Endothelial cell of umbilical vein (primary cell): Measurements from ENCODE around the gene CERS6. TPM values are rescaled to one million over a fixed set of nuclear protein-coding genes. Genes with fewer than 3 reads are reported as not detected.

Experiments used
- BruUV-seq: library from RNA; stranded (reverse); fragments of 400-500 nt; replicated peaks from 2 replicates; lab custom pipeline; 2021; lab: Mats Ljungman, UMichigan
- CTCF ChIA-PET: fragments of 300-600, 350-600 bp; sonication (Branson Sonifier 250); formaldehyde crosslinking; loops from one replicate; lab custom pipeline; 2021; ENCODE audit warnings: antibody characterized with exemption, inconsistent platforms; lab: Charles Lee
- POLR2A ChIA-PET: fragments of 300-600, 350-600 bp; sonication (Branson Sonifier 250); formaldehyde crosslinking; loops from one replicate; lab custom pipeline; 2021; ENCODE audit warnings: antibody characterized with exemption, inconsistent platforms; lab: Charles Lee
- DNase-seq: peaks from one replicate; pipeline ENCODE4 v3.0.0-alpha.2; 2011; ENCODE audit warnings: low read depth, low spot score
- FAIRE-seq: peaks from 2 replicates; lab custom pipeline; 2011; peaks lifted over from hg19 to GRCh38; lab: Jason Lieb, UNC
- H2AFZ ChIP-seq: 2 replicates; pipeline ENCODE4 v1.6.0; 2012; ENCODE audit warnings: low read depth, low read length, control low read depth, inconsistent platforms
- H3K27ac ChIP-seq: 2 replicates; pipeline ENCODE4 v1.5.1; 2011; ENCODE audit warnings: low read depth, mild to moderate bottlenecking, control low read depth, low read length, moderate library complexity; ENCODE audit not compliant: insufficient read depth
- H3K27me3 ChIP-seq, 2 experiments: 2 replicates each; pipeline versions ENCODE4 v1.6.0 to v1.6.1; 2011; ENCODE audit warnings: low read length in 2 of 2, mixed read lengths in 1 of 2; ENCODE audit not compliant: control insufficient read depth in 2 of 2, insufficient read depth in 2 of 2
- H3K36me3 ChIP-seq, 2 experiments: 2 replicates in 1 of 2; 3 replicates in 1 of 2; pipeline ENCODE4 v1.5.1; 2011; ENCODE audit warnings: low read length in 2 of 2, mild to moderate bottlenecking in 1 of 2, moderate library complexity in 1 of 2; ENCODE audit not compliant: control insufficient read depth in 2 of 2, insufficient read depth in 2 of 2; ENCODE audit errors: extremely low read depth in 1 of 2
- H3K4me1 ChIP-seq: 3 replicates; pipeline ENCODE4 v1.5.1; 2011; ENCODE audit warnings: mild to moderate bottlenecking, low read length; ENCODE audit not compliant: control insufficient read depth, insufficient read depth; ENCODE audit errors: extremely low read depth
- H3K4me2 ChIP-seq: 2 replicates; pipeline ENCODE4 v1.6.1; 2011; ENCODE audit warnings: low read length, control low read depth, mixed read lengths; ENCODE audit not compliant: insufficient read depth
- H3K4me3 ChIP-seq, 3 experiments: fragments of 200-600 bp in 1 of 3; sonication (generic), shearing (Covaris generic) in 1 of 3; replicated peaks in 1 of 3; 2 replicates each; pipeline ENCODE4 v1.5.1; 2011 to 2016; ENCODE audit warnings: control low read depth in 3 of 3, low read length in 3 of 3, mild to moderate bottlenecking in 2 of 3, inconsistent platforms in 1 of 3, low read depth in 1 of 3, moderate library complexity in 1 of 3; ENCODE audit not compliant: insufficient read depth in 1 of 3
- H3K79me2 ChIP-seq: 2 replicates; pipeline ENCODE4 v1.6.0; 2012; ENCODE audit warnings: low read length, inconsistent platforms; ENCODE audit not compliant: control insufficient read depth, insufficient read depth
- H3K9ac ChIP-seq: replicated peaks from 2 replicates; pipeline ENCODE3; 2011; ENCODE audit warnings: low read length, control low read depth; ENCODE audit not compliant: insufficient read depth; ENCODE audit errors: extremely low read depth
- H3K9me1 ChIP-seq: replicated peaks from 3 replicates; pipeline ENCODE4 v1.6.0; 2011; ENCODE audit warnings: mild to moderate bottlenecking, low read length; ENCODE audit not compliant: control insufficient read depth, insufficient read depth; ENCODE audit errors: extremely low read depth
- H3K9me3 ChIP-seq: replicated peaks from 2 replicates; pipeline ENCODE4 v1.5.1; 2012; ENCODE audit warnings: low read length, inconsistent platforms; ENCODE audit not compliant: control insufficient read depth, insufficient read depth
- H4K20me1 ChIP-seq: replicated peaks from 2 replicates; pipeline ENCODE3; 2011; ENCODE audit warnings: mild to moderate bottlenecking, low read length; ENCODE audit not compliant: control insufficient read depth, insufficient read depth; ENCODE audit errors: extremely low read depth
- CTCF ChIP-seq, 2 donors: IDR thresholded peaks; 1 replicate in 1 of 2; 2 replicates in 1 of 2; pipeline ENCODE4 v1.5.1; 2011; ENCODE audit warnings: low read length in 2 of 2, mild to moderate bottlenecking in 2 of 2, moderate library complexity in 2 of 2, control low read depth in 1 of 2, inconsistent platforms in 1 of 2, low read depth in 1 of 2; ENCODE audit not compliant: insufficient read depth in 1 of 2; ENCODE audit errors: extremely low read depth in 1 of 2
- EZH2 ChIP-seq: IDR thresholded peaks from 2 replicates; pipeline ENCODE4 v1.6.1; 2012; ENCODE audit warnings: borderline replicate concordance, low read depth, mild to moderate bottlenecking, moderate library complexity, low read length, inconsistent platforms; ENCODE audit not compliant: severe bottlenecking
- FOS ChIP-seq: IDR thresholded peaks from 2 replicates; pipeline ENCODE4 v1.6.1; 2011; ENCODE audit warnings: mild to moderate bottlenecking, low read length, moderate library complexity, borderline replicate concordance; ENCODE audit not compliant: insufficient read depth
- GATA2 ChIP-seq: IDR thresholded peaks from 2 replicates; pipeline ENCODE4 v1.7.0; 2011; ENCODE audit warnings: low read depth, mild to moderate bottlenecking, moderate library complexity, mixed read lengths, low read length; ENCODE audit not compliant: insufficient read length, insufficient read depth
- JUN ChIP-seq: IDR thresholded peaks from 2 replicates; pipeline ENCODE4 v1.6.1; 2011; ENCODE audit warnings: borderline replicate concordance, low read depth; ENCODE audit not compliant: insufficient read length, insufficient read depth
- MAX ChIP-seq: IDR thresholded peaks from 2 replicates; pipeline ENCODE4 v1.6.1; 2011; ENCODE audit not compliant: insufficient read depth, insufficient read length
- MYC ChIP-seq: IDR thresholded peaks from one replicate; pipeline ENCODE4 v1.6.1; 2011; ENCODE audit warnings: mild to moderate bottlenecking, low read depth, low read length
- POLR2A ChIP-seq: IDR thresholded peaks from 2 replicates; pipeline ENCODE4 v1.6.1; 2012; ENCODE audit warnings: low read depth, mild to moderate bottlenecking, control low read depth, low read length
- POLR2AphosphoS5 ChIP-seq: IDR thresholded peaks from 2 replicates; pipeline ENCODE4 v1.6.1; 2012; ENCODE audit warnings: low read depth, mild to moderate bottlenecking, control low read depth, low read length, moderate library complexity; ENCODE audit not compliant: insufficient read depth
- dilution Hi-C: fragments of 300-500 bp; cut with MboI; formaldehyde crosslinking; loops from one replicate; pipeline ENCODE4 v1.15.0; 2019; ENCODE audit warnings: low sequenced_read_pairs; ENCODE audit not compliant: extremely low pct_ligation_motif_present
- intact Hi-C: fragments of 100-400 bp; cut with micrococcal nuclease; formaldehyde crosslinking; loops from one replicate; pipeline ENCODE4 v1.10.0; 2022
- polyA plus RNA-seq, 4 experiments: library from polyadenylated mRNA; depleted of rRNA in 3 of 4; stranded (reverse) in 3 of 4; unstranded in 1 of 4; fragments of >200 nt; gene quantifications; 2 replicates each; pipeline versions ENCODE4 v1.2.1 to v1.2.3, GENCODE V29; 2011 to 2012; ENCODE audit warnings: missing spikeins in 1 of 4
- total RNA-seq: library from RNA; stranded (reverse); gene quantifications from 2 replicates; pipeline ENCODE4 v1.2.3, GENCODE V29; 2021

The CERS6 gene
- total and polyA plus RNA-seq, 2 donors (not counting 3 experiments of a cell fraction or from before 2014, with no cell fraction given) = 2.7 to 11.7 TPM

DNA sequence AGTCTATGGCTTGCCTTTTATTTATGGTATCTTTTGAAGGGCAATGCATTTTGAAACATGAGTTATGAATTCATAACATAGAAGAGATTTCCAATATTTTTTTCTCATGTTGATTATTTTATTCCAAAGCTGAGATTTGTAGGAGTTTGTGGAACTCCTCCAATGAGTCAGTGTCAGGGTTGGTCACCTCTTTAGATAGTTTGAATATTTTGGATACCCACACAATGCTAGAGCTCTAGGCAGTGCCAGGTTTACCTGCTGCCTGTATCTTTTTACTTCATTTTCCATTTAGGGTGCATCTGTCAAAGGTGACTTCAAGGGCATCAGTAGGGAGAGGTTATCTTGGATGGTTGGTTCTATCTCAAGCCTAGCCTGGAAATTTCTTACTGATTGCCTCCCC lies 152.7 kb downstream of the CERS6 start:
- POLR2A ChIA-PET = no interaction called here
- DNase-seq = no peak
- H3K9ac ChIP-seq = no peak overlapping the region
- H3K4me3 ChIP-seq = no peak overlapping the region
- H3K27ac ChIP-seq = no peak overlapping the region
- no peaks in the 10 kb centered on the region for H3K9me3 ChIP-seq
- H3K79me2 ChIP-seq = no peaks in the 10 kb centered on the region
- no peak for TF ChIP-seq JUN
- no peak for TF ChIP-seq POLR2A
- no peak for TF ChIP-seq GATA2
- no peak for TF ChIP-seq MAX
- no peak for TF ChIP-seq MYC
- TF ChIP-seq FOS = no peak
- TF ChIP-seq EZH2 = no peak
- TF ChIP-seq CTCF (IDR thresholded peaks at IDR 0.05; ENCODE audit: extremely low read depth in 1 of 2, insufficient read depth in 1 of 2, low read depth in 1 of 2, low read length in 2 of 2) = no peak
- TF ChIP-seq POLR2AphosphoS5 = no peak
- H3K4me1 ChIP-seq = no peaks in the 10 kb centered on the region
- H3K36me3 ChIP-seq = no peaks in the 10 kb centered on the region
- H4K20me1 ChIP-seq = no peaks in the 10 kb centered on the region
- intact Hi-C loops = no loop called here
- dilution Hi-C loops = no loop called here
- CTCF ChIA-PET = no interaction called here
- H3K4me2 ChIP-seq = no peak overlapping the region
- no TSS peak for BruUV-seq
- H3K9me1 ChIP-seq = no peaks in the 10 kb centered on the region
- no peaks in the 10 kb centered on the region for H3K27me3 ChIP-seq
- FAIRE-seq = no peak
- H2AFZ ChIP-seq = no peak overlapping the region
